ENCODE results near the gene RPTN. TPM values are rescaled to one million over a fixed set of nuclear protein-coding genes. Genes with fewer than 3 reads are reported as not detected.
A peak's percentile ranks its signal among the peaks of the same experiment; 100 is the strongest.

The RPTN gene
- total RNA-seq, 8 experiments from 2014 or later, result 0.05 to 0.41 (median 0.23) TPM; not detected in 4

GRCh38 chr1:152115344-152115743, 43.7 kb downstream of the RPTN start, which contains the start of gene TCHH:
Gene TCHH, minus strand, starts transcription at chr1:152115444. Its CDS starts 1,364 bp downstream, at chr1:152114080.
- Histone ChIP-seq H3K27ac (no peak within 1 kb of the TSS), H3K4me3 (no peak within 1 kb of the TSS), H3K4me1 (replicated peaks in 1 of 2) (peaks cover 5 to 9% of the 10 kb centered on the region in 2 donors)
- ATAC-seq (replicated peaks in 6 of 8), result no peak
- 11 to 100% (median 46%) methylated on average over 1 to 4 of the region's 4 CpGs; no CpG with 5 or more reads in 3 of the 10 experiments for WGBS, 10 experiments
- in situ Hi-C loops (cut with MboI; ENCODE audit: low pct_unique_long_range_greater_than_20kb in 2 of 9, low sequenced_read_pairs in 9 of 9, unreplicated experiment in 9 of 9), result no loop called here

GRCh38 chr1:152112885-152113432, 46.1 kb downstream of the RPTN start:
- no peak overlapping the region for H3K27ac ChIP-seq
- H3K4me3 ChIP-seq, result peak overlapping the region in 4 of 5 donors; percentile 26 to 45 (median 33)
- peak in 2 of 8 experiments; percentile 6 to 8 for ATAC-seq (replicated peaks in 6 of 8)
- H3K4me1 ChIP-seq (replicated peaks in 1 of 2), result peaks cover 5 to 9% of the 10 kb centered on the region in 2 donors
- 9 to 56% (median 26%) methylated on average over 4 to 13 of the region's 13 CpGs for WGBS, 10 experiments
- in situ Hi-C loops (cut with MboI; ENCODE audit: low pct_unique_long_range_greater_than_20kb in 2 of 9, low sequenced_read_pairs in 9 of 9, unreplicated experiment in 9 of 9), result no loop called here

- in situ Hi-C loops (cut with MboI; ENCODE audit: low pct_unique_long_range_greater_than_20kb in 2 of 9, low sequenced_read_pairs in 9 of 9, unreplicated experiment in 9 of 9), result no loop called here
- Histone ChIP-seq H3K4me1 (replicated peaks in 1 of 2) (peaks cover 5 to 9% of the 10 kb centered on the region in 2 donors), H3K4me3 (peak overlapping the region; percentile 26 to 45 (median 32)), H3K27ac (no peak overlapping the region)
- WGBS, 10 experiments, result 0 to 40% (median 4%) methylated on average over 11 to 47 of the region's 53 CpGs
- ATAC-seq (replicated peaks in 6 of 8), result peak in 2 of 8 experiments; percentile 3 to 8
Measured at GRCh38 chr1:152112101-152112884, 46.7 kb downstream of the RPTN start.

GRCh38 chr1:152111515-152111968, 47.5 kb downstream of the RPTN start:
- 0 to 2% (median 0%) methylated on average over 2 to 32 of the region's 44 CpGs; no CpG with 5 or more reads in 6 of the 10 experiments for WGBS, 10 experiments

GRCh38 chr1:152110860-152111514, 48.0 kb downstream of the RPTN start:
- WGBS, 10 experiments, result 0 to 38% (median 3%) methylated on average over 3 to 53 of the region's 60 CpGs
- in situ Hi-C loops (cut with MboI; ENCODE audit: low pct_unique_long_range_greater_than_20kb in 2 of 9, low sequenced_read_pairs in 9 of 9, unreplicated experiment in 9 of 9), result no loop called here
- peak overlapping the region; percentile 26 to 45 (median 35) for H3K4me3 ChIP-seq
- peak overlapping the region in 1 of 2 donors; percentile 29 for H3K27ac ChIP-seq
- peaks cover 5 to 9% of the 10 kb centered on the region in 2 donors for H3K4me1 ChIP-seq (replicated peaks in 1 of 2)
- peak; percentile 10 to 67 (median 45) for ATAC-seq (replicated peaks in 6 of 8)

More at GRCh38 chr1:152111515-152111968, 47.5 kb downstream of the RPTN start:
- H3K4me1 ChIP-seq (replicated peaks in 1 of 2), result peaks cover 5 to 9% of the 10 kb centered on the region in 2 donors
- H3K27ac ChIP-seq, result peak overlapping the region in 1 of 2 donors; percentile 29
- in situ Hi-C loops (cut with MboI; ENCODE audit: low pct_unique_long_range_greater_than_20kb in 2 of 9, low sequenced_read_pairs in 9 of 9, unreplicated experiment in 9 of 9), result no loop called here
- peak overlapping the region; percentile 26 to 45 (median 35) for H3K4me3 ChIP-seq
- peak; percentile 3 to 78 (median 52) for ATAC-seq (replicated peaks in 6 of 8)

- Histone ChIP-seq H3K27ac (no peak overlapping the region), H3K4me3 (peak overlapping the region; percentile 26 to 45 (median 35)), H3K4me1 (replicated peaks in 1 of 2) (peaks cover 5 to 9% of the 10 kb centered on the region in 2 donors)
- ATAC-seq (replicated peaks in 6 of 8), result peak in 6 of 8 experiments; percentile 10 to 58 (median 28)
- in situ Hi-C loops (cut with MboI; ENCODE audit: low pct_unique_long_range_greater_than_20kb in 2 of 9, low sequenced_read_pairs in 9 of 9, unreplicated experiment in 9 of 9), result no loop called here
- 0 to 33% (median 4%) methylated on average over 1 to 22 of the region's 31 CpGs for WGBS, 10 experiments
Measured at GRCh38 chr1:152110365-152110859, 48.6 kb downstream of the RPTN start.

GRCh38 chr1:152109998-152110294, 49.1 kb downstream of the RPTN start:
- 1 to 63% (median 7%) methylated on average over 8 to 15 of the region's 15 CpGs for WGBS, 10 experiments
- no peak for ATAC-seq (replicated peaks in 6 of 8)
- Histone ChIP-seq H3K4me3 (peak overlapping the region; percentile 26 to 45 (median 35)), H3K4me1 (replicated peaks in 1 of 2) (peaks cover 5 to 9% of the 10 kb centered on the region in 2 donors), H3K27ac (no peak overlapping the region)
- in situ Hi-C loops (cut with MboI; ENCODE audit: low pct_unique_long_range_greater_than_20kb in 2 of 9, low sequenced_read_pairs in 9 of 9, unreplicated experiment in 9 of 9), result no loop called here

GRCh38 chr1:152109231-152109997, 49.6 kb downstream of the RPTN start:
- WGBS, 10 experiments, result 0 to 62% (median 8%) methylated on average over 17 to 31 of the region's 31 CpGs
- in situ Hi-C loops (cut with MboI; ENCODE audit: low pct_unique_long_range_greater_than_20kb in 2 of 9, low sequenced_read_pairs in 9 of 9, unreplicated experiment in 9 of 9), result no loop called here
- Histone ChIP-seq H3K27ac (no peak overlapping the region), H3K4me1 (replicated peaks in 1 of 2) (peaks cover 5 to 9% of the 10 kb centered on the region in 2 donors), H3K4me3 (peak overlapping the region in 3 of 5 donors; percentile 30 to 45 (median 38))
- ATAC-seq (replicated peaks in 6 of 8), result no peak

GRCh38 chr1:152108882-152109222, 50.2 kb downstream of the RPTN start:
- Histone ChIP-seq H3K4me1 (replicated peaks in 1 of 2) (peaks cover 5 to 9% of the 10 kb centered on the region in 2 donors), H3K4me3 (peak overlapping the region in 2 of 5 donors; percentile 38 to 45), H3K27ac (no peak overlapping the region)
- ATAC-seq (replicated peaks in 6 of 8), result no peak
- WGBS, 10 experiments, result 4 to 65% (median 24%) methylated on average over 3 to 28 of the region's 28 CpGs
- in situ Hi-C loops (cut with MboI; ENCODE audit: low pct_unique_long_range_greater_than_20kb in 2 of 9, low sequenced_read_pairs in 9 of 9, unreplicated experiment in 9 of 9), result no loop called here

GRCh38 chr1:152107984-152108881, 50.8 kb downstream of the RPTN start:
- Histone ChIP-seq H3K4me1 (replicated peaks in 1 of 2) (peaks cover 5 to 9% of the 10 kb centered on the region in 2 donors), H3K4me3 (peak overlapping the region in 2 of 5 donors; percentile 38 to 45), H3K27ac (no peak overlapping the region)
- 1 to 51% (median 16%) methylated on average over 6 to 66 of the region's 67 CpGs for WGBS, 10 experiments
- ATAC-seq (replicated peaks in 6 of 8), result peak in 2 of 8 experiments; percentile 26 to 36
- in situ Hi-C loops (cut with MboI; ENCODE audit: low pct_unique_long_range_greater_than_20kb in 2 of 9, low sequenced_read_pairs in 9 of 9, unreplicated experiment in 9 of 9), result no loop called here

GRCh38 chr1:152107031-152107983, 51.7 kb downstream of the RPTN start:
- in situ Hi-C loops (cut with MboI; ENCODE audit: low pct_unique_long_range_greater_than_20kb in 2 of 9, low sequenced_read_pairs in 9 of 9, unreplicated experiment in 9 of 9), result no loop called here
- Histone ChIP-seq H3K27ac (no peak overlapping the region), H3K4me1 (replicated peaks in 1 of 2) (peaks cover 0 to 2% of the 10 kb centered on the region in 2 donors), H3K4me3 (peak overlapping the region in 2 of 5 donors; percentile 38 to 45)
- 11 to 53% (median 30%) methylated on average over 3 to 40 of the region's 41 CpGs for WGBS, 10 experiments
- peak in 3 of 8 experiments; percentile 5 to 36 (median 26) for ATAC-seq (replicated peaks in 6 of 8)
